K562 (cell line): Measurements from ENCODE around the gene PAFAH1B2. TPM values are rescaled to one million over a fixed set of nuclear protein-coding genes. Genes with fewer than 3 reads are reported as not detected.
"Not testable (repeated sequence)": the region's sequence is repeated elsewhere in the genome, so short reads cannot be mapped to it uniquely, and the experiment has no call there.

Experiments used
- ATAC-seq: fragments of 200-7000 bp; cut with Tn5 transposase; 3 replicates; pipeline ENCODE4 v1.9.1; 2020; ENCODE audit warnings: moderate library complexity
- BruUV-seq: library from RNA; stranded (reverse); fragments of 400-500 nt; replicated peaks from 2 replicates; lab custom pipeline; 2021; lab: Mats Ljungman, UMichigan
- CTCF ChIA-PET: fragments of 300-600 bp; formaldehyde crosslinking; extraction: SDS; loops from one replicate; lab custom pipeline; 2021; ENCODE audit warnings: low intra/inter-chr PET ratio; lab: Yijun Ruan, JAX
- POLR2A ChIA-PET: fragments of 300-600, 350-650 bp; sonication (Branson Sonifier 250); formaldehyde crosslinking; extraction: SDS; loops from one replicate; lab custom pipeline; 2021; ENCODE audit warnings: antibody characterized with exemption, inconsistent platforms; lab: Yijun Ruan, JAX
- DNase-seq, 4 experiments: peaks; one replicate each; pipeline versions ENCODE4 v3.0.0 to v3.0.0-alpha.2; 2011 to 2018; ENCODE audit warnings: low spot score in 3 of 4, mixed read lengths in 3 of 4; ENCODE audit errors: extremely low read depth in 1 of 4
- FAIRE-seq: peaks from 2 replicates; lab custom pipeline; 2011; peaks lifted over from hg19 to GRCh38; lab: Jason Lieb, UNC
- H2AFZ ChIP-seq: 2 replicates; pipeline ENCODE4 v1.6.0; 2011; ENCODE audit warnings: low read depth, low read length, control low read depth, inconsistent platforms
- H3K27ac ChIP-seq: fragments of 200-600 bp; 3 replicates; pipeline ENCODE4 v1.8.0; 2011; ENCODE audit warnings: low read depth, mild to moderate bottlenecking, control low read depth, inconsistent platforms, low read length, moderate library complexity, mixed read lengths; ENCODE audit errors: extremely low read depth
- H3K27me3 ChIP-seq, 2 experiments: fragments of 300-600 bp in 1 of 2; 2 replicates in 1 of 2; 3 replicates in 1 of 2; pipeline versions ENCODE4 v1.6.0 to v1.8.0; 2011; ENCODE audit warnings: inconsistent platforms in 2 of 2, low read length in 2 of 2, mild to moderate bottlenecking in 1 of 2, mixed read lengths in 1 of 2, moderate library complexity in 1 of 2; ENCODE audit not compliant: control insufficient read depth in 2 of 2, insufficient read depth in 2 of 2
- H3K36me3 ChIP-seq: fragments of 300-600 bp; 3 replicates; pipeline ENCODE4 v1.8.0; 2011; ENCODE audit warnings: mild to moderate bottlenecking, low read length, inconsistent platforms; ENCODE audit not compliant: control insufficient read depth, insufficient read depth
- H3K4me1 ChIP-seq, 2 experiments: fragments of 200-600 bp in 1 of 2; replicated peaks in 1 of 2; 2 replicates in 1 of 2; 3 replicates in 1 of 2; pipeline versions ENCODE4 v1.5.1 to v1.8.0; 2011; ENCODE audit warnings: inconsistent platforms in 2 of 2, low read length in 2 of 2, mild to moderate bottlenecking in 1 of 2, mixed read lengths in 1 of 2, moderate library complexity in 1 of 2; ENCODE audit not compliant: control insufficient read depth in 2 of 2, insufficient read depth in 2 of 2
- H3K4me2 ChIP-seq: 2 replicates; pipeline ENCODE4 v1.6.1; 2011; ENCODE audit warnings: low read length, control low read depth, inconsistent platforms, mixed read lengths; ENCODE audit not compliant: insufficient read depth
- H3K4me3 ChIP-seq: fragments of 200-600 bp; sonication (generic), shearing (Covaris generic); 2 replicates; pipeline ENCODE4 v1.5.1; 2016; ENCODE audit warnings: control low read depth, inconsistent platforms
- H3K79me2 ChIP-seq: fragments of 200-600 bp; 3 replicates; pipeline ENCODE4 v1.8.0; 2011; ENCODE audit warnings: low read length, inconsistent platforms; ENCODE audit not compliant: control insufficient read depth, insufficient read depth
- H3K9ac ChIP-seq, 2 experiments: 2 replicates each; pipeline versions ENCODE4 v1.6.0 to v1.6.1; 2011; ENCODE audit warnings: low read depth in 2 of 2, low read length in 2 of 2, control low read depth in 1 of 2, inconsistent platforms in 1 of 2, mild to moderate bottlenecking in 1 of 2, mixed read lengths in 1 of 2; ENCODE audit not compliant: insufficient read depth in 1 of 2
- H3K9me1 ChIP-seq: one replicate; pipeline ENCODE4 v1.6.0; 2011; ENCODE audit warnings: inconsistent platforms, mild to moderate bottlenecking, low read length, moderate library complexity; ENCODE audit not compliant: control insufficient read depth, insufficient read depth
- H3K9me3 ChIP-seq: replicated peaks from 2 replicates; pipeline ENCODE4 v1.5.1; 2011; ENCODE audit warnings: low read depth, low read length, inconsistent platforms; ENCODE audit not compliant: control insufficient read depth, insufficient read depth
- H4K20me1 ChIP-seq: replicated peaks from 2 replicates; pipeline ENCODE4 v1.6.1; 2011; ENCODE audit warnings: low read length, inconsistent platforms, mixed read lengths; ENCODE audit not compliant: control insufficient read depth, insufficient read depth
- CTCF ChIP-seq, 3 experiments: IDR thresholded peaks in 2 of 3; conservative IDR thresholded peaks in 1 of 3; 2 replicates each; pipeline ENCODE4 v1.5.1; 2011 to 2012; ENCODE audit warnings: low read length in 3 of 3, mild to moderate bottlenecking in 3 of 3, control low read depth in 2 of 3, improper control_type of control experiment in 1 of 3, inconsistent platforms in 1 of 3, low read depth in 1 of 3, mixed read lengths in 1 of 3, moderate library complexity in 1 of 3; ENCODE audit not compliant: insufficient read depth in 2 of 3
- HBP1 ChIP-seq: fragments of 450-650 bp; formaldehyde crosslinking; IDR thresholded peaks from 2 replicates; pipeline ENCODE4 v1.4.0; 2022; ENCODE audit warnings: missing genetic modification characterization
- WGBS: fragments of 100-300 bp; shearing (Covaris generic); methylation state at CpG from one replicate; pipeline ENCODE4 v1.1.6; 2016; ENCODE audit warnings: low coverage, mixed read lengths; ENCODE audit not compliant: insufficient coverage; ENCODE audit errors: missing lambda C conversion rate; 5-methylcytosine and 5-hydroxymethylcytosine counted together
- in situ Hi-C: fragments of 300-500 bp; cut with MboI; formaldehyde crosslinking; loops from 4 replicates; pipeline ENCODE4 v1.15.0; 2018; ENCODE audit warnings: inconsistent platforms, mixed read lengths
- intact Hi-C: fragments of 100-400 bp; cut with micrococcal nuclease; formaldehyde crosslinking; loops from 2 replicates; pipeline ENCODE4 v1.14.2; 2022
- polyA plus RNA-seq, 8 experiments: library from polyadenylated mRNA; depleted of rRNA in 4 of 8; stranded (reverse) in 5 of 8; unstranded in 3 of 8; fragments of >200 nt; fragmentation: Nextera tagmentation in 2 of 8; fragmentation: Illumina TruSeq in 1 of 8; extraction: Ambion mirVana in 2 of 8; extraction: Trizol in 1 of 8; gene quantifications; 2 replicates each; pipeline versions ENCODE4 v1.2.1 to v1.2.3, GENCODE V29; 2011 to 2014; ENCODE audit warnings: inconsistent platforms in 1 of 8, missing spikeins in 1 of 8
- total RNA-seq, 7 experiments: library from RNA; depleted of rRNA in 6 of 7; stranded (reverse); fragments of >200 nt in 6 of 7; fragmentation: Illumina TruSeq in 2 of 7; extraction: Trizol in 2 of 7; gene quantifications; 2 replicates each; pipeline versions ENCODE4 v1.2.1 to v1.2.3, GENCODE V29; 2011 to 2021; ENCODE audit warnings: low replicate concordance in 1 of 7
- TF ChIP-seq, protein P1 (sequence below), 3 experiments: fragments of 200-800 bp in 1 of 3; sonication (Bioruptor generic) in 1 of 3; sonication (generic) in 1 of 3; formaldehyde crosslinking in 1 of 3; IDR thresholded peaks; 2 replicates each; pipeline versions ENCODE4 v1.6.1 to v1.8.0; 2016 to 2022; ENCODE audit warnings: mild to moderate bottlenecking in 2 of 3, missing compliant biosample characterization in 2 of 3, missing genetic modification characterization in 2 of 3, missing genetic modification reagents in 1 of 3

PAFAH1B2 gene
- total and polyA plus RNA-seq, 9 of the 15 experiments (the other 6 are each of a cell fraction or from before 2014, with no cell fraction given): 27.8 to 94.7 (median 64.9) TPM

- peak; percentile 86 for FAIRE-seq
- H4K20me1 ChIP-seq: no peaks in the 10 kb centered on the region
Observed at GRCh38 chr11:117205211-117205818, 61.2 kb downstream of the PAFAH1B2 start.

DNA sequence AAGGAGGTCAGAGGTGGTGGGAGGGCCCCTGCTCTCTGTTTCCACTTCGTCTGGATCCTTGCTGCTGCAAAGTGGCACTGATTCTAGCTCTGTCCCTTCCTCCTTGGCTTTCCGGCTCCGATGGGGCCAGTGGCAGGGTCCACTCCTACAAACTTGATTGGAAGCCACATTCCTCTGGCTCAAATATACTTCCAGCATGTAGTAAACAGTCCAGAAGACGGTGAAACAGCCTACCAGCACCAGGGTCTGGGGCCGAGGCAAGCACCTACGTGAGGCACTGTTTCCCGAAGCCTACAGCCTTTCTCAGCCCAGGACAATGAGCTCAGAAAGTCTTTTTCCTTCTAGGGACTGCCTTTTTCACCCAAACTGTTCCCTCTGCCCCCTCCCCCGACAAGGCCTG lies 62.0 kb downstream of the PAFAH1B2 start:
- H3K27me3 ChIP-seq, DNase-seq, BruUV-seq, H3K4me2 ChIP-seq, H3K9me1 ChIP-seq, H3K4me3 ChIP-seq, H3K4me1 ChIP-seq, H3K36me3 ChIP-seq, H3K79me2 ChIP-seq, ATAC-seq, H4K20me1 ChIP-seq, FAIRE-seq, H3K9me3 ChIP-seq, intact Hi-C loops, H3K27ac ChIP-seq, H3K9ac ChIP-seq, H2AFZ ChIP-seq, CTCF ChIA-PET: not testable (repeated sequence)
- in situ Hi-C loops: loop anchor here (5.0 kb wide), 1 partner anchor 69 kb away; no protein-coding TSS in a partner anchor
- WGBS: 93% methylated on average over 4 of the region's 8 CpGs
- POLR2A ChIA-PET: interaction anchor here (1.2 kb wide), 1 partner anchor 18 kb away, joined by 3 read pairs; no protein-coding TSS in a partner anchor

More at GRCh38 chr11:117205211-117205818, 61.2 kb downstream of the PAFAH1B2 start:
- intact Hi-C loops: no loop called here
- no peak overlapping the region for H3K4me2 ChIP-seq
- DNase-seq: no peak
- no peak overlapping the region for H2AFZ ChIP-seq
- H3K9me3 ChIP-seq: no peaks in the 10 kb centered on the region
- H3K27me3 ChIP-seq: no peaks in the 10 kb centered on the region
- peaks cover 10% of the 10 kb centered on the region; the same call in 1 of the 3 replicates for H3K36me3 ChIP-seq
- H3K4me1 ChIP-seq: peaks cover 0 to 8% of the 10 kb centered on the region in 2 experiments; a peak in 3 of 5 replicates
- WGBS: 85% methylated on average over 8 of the region's 11 CpGs
- no peak overlapping the region for H3K27ac ChIP-seq
- in situ Hi-C loops: loop anchor here (5.0 kb wide), 1 partner anchor 68 kb away; no protein-coding TSS in a partner anchor
- CTCF ChIA-PET: interaction anchor here (0.9 kb wide), 1 partner anchor 25 kb away, joined by 5 read pairs; no protein-coding TSS in a partner anchor
- TF ChIP-seq HBP1 (CRISPR knock-in tag): no peak
- TF ChIP-seq, protein P1, sequence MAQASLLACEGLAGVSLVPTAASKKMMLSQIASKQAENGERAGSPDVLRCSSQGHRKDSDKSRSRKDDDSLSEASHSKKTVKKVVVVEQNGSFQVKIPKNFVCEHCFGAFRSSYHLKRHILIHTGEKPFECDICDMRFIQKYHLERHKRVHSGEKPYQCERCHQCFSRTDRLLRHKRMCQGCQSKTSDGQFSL (CRISPR knock-in tag; IDR thresholded peaks at IDR 0.05): no peak
- TF ChIP-seq, protein P1 (tag; IDR thresholded peaks at IDR 0.05): no peak
- peak in 1 of 3 experiments; percentile 18; a peak in 1 of 6 replicates for TF ChIP-seq CTCF (IDR thresholded peaks at IDR 0.05 in 2 of 3, conservative IDR thresholded peaks at IDR 0.05 in 1 of 3; ENCODE audit: insufficient read depth in 2 of 3, low read depth in 1 of 3, low read length in 3 of 3)
- no peak overlapping the region for H3K4me3 ChIP-seq
- ATAC-seq: peak; percentile 57
- H3K9me1 ChIP-seq: no peaks in the 10 kb centered on the region
- no peaks in the 10 kb centered on the region for H3K79me2 ChIP-seq
- H3K9ac ChIP-seq: no peak overlapping the region
- no TSS peak for BruUV-seq
- POLR2A ChIA-PET: interaction anchor here (1.1 to 1.2 kb wide), 2 partner anchors 13 to 19 kb away, joined by 3 read pairs; no protein-coding TSS in a partner anchor
